ENCODE results near the gene GOLGA1. TPM values are rescaled to one million over a fixed set of nuclear protein-coding genes. Genes with fewer than 3 reads are reported as not detected.
"Not testable (repeated sequence)": the region's sequence is repeated elsewhere in the genome, so short reads cannot be mapped to it uniquely, and the experiment has no call there.

Gene GOLGA1
- total RNA-seq, 1 experiment from 2014 or later, result 14.2 TPM

- H3K9ac ChIP-seq (ENCODE audit: low read length); DNase-seq; H2AFZ ChIP-seq (ENCODE audit: low read length); H3K27me3 ChIP-seq (ENCODE audit: low read length); H3K4me3 ChIP-seq (ENCODE audit: low read length); H3K9me2 ChIP-seq (replicated peaks; ENCODE audit: insufficient read depth, low read length); H4K20me1 ChIP-seq (ENCODE audit: insufficient read depth, low read depth, low read length); H3K79me2 ChIP-seq (ENCODE audit: low read length); H3K36me3 ChIP-seq (ENCODE audit: insufficient read depth, low read length); H3K9me3 ChIP-seq (ENCODE audit: low read length); H3K4me2 ChIP-seq (ENCODE audit: low read depth, low read length, poor library complexity, severe bottlenecking): not testable (repeated sequence)
- Histone ChIP-seq H3K4me1 (ENCODE audit: low read length) (peaks cover 16% of the 10 kb centered on the region), H3K27ac (ENCODE audit: low read length) (peak overlapping the region; percentile 43; the same call in 1 of the 2 replicates)
Measured at GRCh38 chr9:124965775-124966568, 25.1 kb upstream of the GOLGA1 start.

- Histone ChIP-seq H3K9me3 (ENCODE audit: low read length) (no peaks in the 10 kb centered on the region), H4K20me1 (ENCODE audit: insufficient read depth, low read depth, low read length) (no peaks in the 10 kb centered on the region), H3K36me3 (ENCODE audit: insufficient read depth, low read length) (peaks cover 7% of the 10 kb centered on the region; the same call in 1 of the 2 replicates), H2AFZ (ENCODE audit: low read length) (peak overlapping the region; percentile 67; the same call in 1 of the 2 replicates), H3K9ac (ENCODE audit: low read length) (no peak overlapping the region), H3K27me3 (ENCODE audit: low read length) (no peaks in the 10 kb centered on the region), H3K79me2 (ENCODE audit: low read length) (no peaks in the 10 kb centered on the region), H3K4me2 (ENCODE audit: low read depth, low read length, poor library complexity, severe bottlenecking) (peak overlapping the region; percentile 45), H3K27ac (ENCODE audit: low read length) (peak overlapping the region; percentile 69), H3K9me2 (replicated peaks; ENCODE audit: insufficient read depth, low read length) (no peaks in the 10 kb centered on the region), H3K4me1 (ENCODE audit: low read length) (peaks cover 16% of the 10 kb centered on the region), H3K4me3 (ENCODE audit: low read length) (no peak overlapping the region)
- peak; percentile 53 for DNase-seq
Measured at GRCh38 chr9:124964604-124965003, 23.7 kb upstream of the GOLGA1 start.

GRCh38 chr9:124964056-124964455, 23.2 kb upstream of the GOLGA1 start:
- Histone ChIP-seq H2AFZ (ENCODE audit: low read length) (peak overlapping the region; percentile 67), H3K4me3 (ENCODE audit: low read length) (no peak overlapping the region; the same call in 1 of the 2 replicates)

GRCh38 chr9:124960409-124960752, 19.5 kb upstream of the GOLGA1 start:
- Histone ChIP-seq H2AFZ (ENCODE audit: low read length) (no peak overlapping the region), H3K9me3 (ENCODE audit: low read length) (no peaks in the 10 kb centered on the region), H3K4me1 (ENCODE audit: low read length) (peaks cover 16% of the 10 kb centered on the region), H3K27ac (ENCODE audit: low read length) (no peak overlapping the region), H3K36me3 (ENCODE audit: insufficient read depth, low read length) (peaks cover 7% of the 10 kb centered on the region; the same call in 1 of the 2 replicates), H3K4me3 (ENCODE audit: low read length) (no peak overlapping the region), H4K20me1 (ENCODE audit: insufficient read depth, low read depth, low read length) (no peaks in the 10 kb centered on the region), H3K4me2 (ENCODE audit: low read depth, low read length, poor library complexity, severe bottlenecking) (no peak overlapping the region), H3K9me2 (replicated peaks; ENCODE audit: insufficient read depth, low read length) (no peaks in the 10 kb centered on the region), H3K79me2 (ENCODE audit: low read length) (no peaks in the 10 kb centered on the region), H3K27me3 (ENCODE audit: low read length) (no peaks in the 10 kb centered on the region), H3K9ac (ENCODE audit: low read length) (no peak overlapping the region)
- no peak for DNase-seq

More at GRCh38 chr9:124964056-124964455, 23.2 kb upstream of the GOLGA1 start:
- Histone ChIP-seq H4K20me1 (ENCODE audit: insufficient read depth, low read depth, low read length) (no peaks in the 10 kb centered on the region), H3K4me2 (ENCODE audit: low read depth, low read length, poor library complexity, severe bottlenecking) (peak overlapping the region; percentile 45), H3K79me2 (ENCODE audit: low read length) (no peaks in the 10 kb centered on the region), H3K9ac (ENCODE audit: low read length) (peak overlapping the region; percentile 7; the same call in 1 of the 2 replicates), H3K36me3 (ENCODE audit: insufficient read depth, low read length) (peaks cover 7% of the 10 kb centered on the region; the same call in 1 of the 2 replicates), H3K27ac (ENCODE audit: low read length) (peak overlapping the region; percentile 69), H3K9me3 (ENCODE audit: low read length) (no peaks in the 10 kb centered on the region), H3K27me3 (ENCODE audit: low read length) (no peaks in the 10 kb centered on the region), H3K4me1 (ENCODE audit: low read length) (peaks cover 16% of the 10 kb centered on the region), H3K9me2 (replicated peaks; ENCODE audit: insufficient read depth, low read length) (no peaks in the 10 kb centered on the region)
- no peak for DNase-seq

GRCh38 chr9:124959671-124960408, 19.0 kb upstream of the GOLGA1 start:
- H3K27me3 ChIP-seq (ENCODE audit: low read length); H3K4me2 ChIP-seq (ENCODE audit: low read depth, low read length, poor library complexity, severe bottlenecking); H4K20me1 ChIP-seq (ENCODE audit: insufficient read depth, low read depth, low read length); H3K9me2 ChIP-seq (replicated peaks; ENCODE audit: insufficient read depth, low read length); H2AFZ ChIP-seq (ENCODE audit: low read length); H3K27ac ChIP-seq (ENCODE audit: low read length); H3K4me3 ChIP-seq (ENCODE audit: low read length); H3K9me3 ChIP-seq (ENCODE audit: low read length); H3K9ac ChIP-seq (ENCODE audit: low read length); DNase-seq; H3K79me2 ChIP-seq (ENCODE audit: low read length); H3K36me3 ChIP-seq (ENCODE audit: insufficient read depth, low read length): not testable (repeated sequence)
- peaks cover 15% of the 10 kb centered on the region for H3K4me1 ChIP-seq (ENCODE audit: low read length)

GRCh38 chr9:124954255-124954654, 13.4 kb upstream of the GOLGA1 start:
- no peak overlapping the region for H2AFZ ChIP-seq (ENCODE audit: low read length)
- peaks cover 12% of the 10 kb centered on the region for H3K4me1 ChIP-seq (ENCODE audit: low read length)
- H3K36me3 ChIP-seq (ENCODE audit: insufficient read depth, low read length), result no peaks in the 10 kb centered on the region
- no peak overlapping the region for H3K4me3 ChIP-seq (ENCODE audit: low read length)
- H3K9ac ChIP-seq (ENCODE audit: low read length), result no peak overlapping the region
- no peaks in the 10 kb centered on the region for H3K9me3 ChIP-seq (ENCODE audit: low read length)
- H3K27me3 ChIP-seq (ENCODE audit: low read length), result no peaks in the 10 kb centered on the region
- no peaks in the 10 kb centered on the region for H4K20me1 ChIP-seq (ENCODE audit: insufficient read depth, low read depth, low read length)
- H3K9me2 ChIP-seq (replicated peaks; ENCODE audit: insufficient read depth, low read length), result no peaks in the 10 kb centered on the region
- H3K79me2 ChIP-seq (ENCODE audit: low read length), result no peaks in the 10 kb centered on the region
- no peak overlapping the region for H3K4me2 ChIP-seq (ENCODE audit: low read depth, low read length, poor library complexity, severe bottlenecking)
- DNase-seq, result no peak
- H3K27ac ChIP-seq (ENCODE audit: low read length), result no peak overlapping the region

DNA sequence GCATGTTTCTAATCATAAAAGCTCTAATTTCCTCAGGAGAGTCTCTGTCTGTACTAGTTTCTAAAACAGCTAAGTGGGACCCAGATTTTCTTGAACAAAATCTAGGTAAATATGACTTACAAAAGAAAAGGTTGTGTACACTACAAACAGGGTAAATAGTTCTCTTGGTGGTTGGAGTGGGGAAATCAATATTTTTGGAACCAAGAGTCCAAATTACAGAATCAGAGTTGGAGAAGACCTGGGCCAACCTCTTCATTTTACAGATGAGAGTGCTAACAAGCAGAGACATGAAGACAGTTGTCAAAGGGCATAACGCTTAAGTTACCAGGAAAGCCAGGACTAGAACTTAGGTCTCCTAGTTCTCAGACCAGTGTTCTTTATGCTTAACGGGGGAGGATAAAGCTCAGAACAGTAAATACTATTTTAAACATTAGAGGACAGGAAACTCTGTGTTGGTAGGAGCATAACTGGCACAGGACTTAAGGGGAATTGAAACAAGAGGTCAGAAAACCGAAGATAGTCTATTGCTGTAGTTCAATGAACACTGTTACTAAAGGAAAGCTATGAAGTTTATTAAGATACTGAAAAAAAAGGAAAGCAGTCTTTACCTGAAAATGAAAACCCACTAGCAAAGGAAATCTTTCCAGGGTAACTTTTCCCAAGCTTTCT, 9.3 kb upstream of the GOLGA1 start:
- peaks cover 33% of the 10 kb centered on the region for H3K4me1 ChIP-seq (ENCODE audit: low read length)
- peak overlapping the region; percentile 30; the same call in 1 of the 2 replicates for H3K27ac ChIP-seq (ENCODE audit: low read length)
- no peak overlapping the region for H3K9ac ChIP-seq (ENCODE audit: low read length)
- DNase-seq, result no peak
- H3K9me2 ChIP-seq (replicated peaks; ENCODE audit: insufficient read depth, low read length), result no peaks in the 10 kb centered on the region
- no peaks in the 10 kb centered on the region for H3K36me3 ChIP-seq (ENCODE audit: insufficient read depth, low read length)
- no peaks in the 10 kb centered on the region for H3K9me3 ChIP-seq (ENCODE audit: low read length)
- 0 out of 2 replicates have a peak, but pooled peaks cover 4% of the 10 kb centered on the region for H3K79me2 ChIP-seq (ENCODE audit: low read length)
- no peak overlapping the region for H2AFZ ChIP-seq (ENCODE audit: low read length)
- H3K4me2 ChIP-seq (ENCODE audit: low read depth, low read length, poor library complexity, severe bottlenecking), result no peak overlapping the region
- H4K20me1 ChIP-seq (ENCODE audit: insufficient read depth, low read depth, low read length), result no peaks in the 10 kb centered on the region
- H3K27me3 ChIP-seq (ENCODE audit: low read length), result no peaks in the 10 kb centered on the region
- H3K4me3 ChIP-seq (ENCODE audit: low read length), result no peak overlapping the region

GRCh38 chr9:124949387-124949786, 8.5 kb upstream of the GOLGA1 start:
- H3K79me2 ChIP-seq (ENCODE audit: low read length), result 0 out of 2 replicates have a peak, but pooled peaks cover 4% of the 10 kb centered on the region
- H3K9me3 ChIP-seq (ENCODE audit: low read length), result no peaks in the 10 kb centered on the region
- DNase-seq, result no peak
- H4K20me1 ChIP-seq (ENCODE audit: insufficient read depth, low read depth, low read length), result no peaks in the 10 kb centered on the region
- no peak overlapping the region for H3K4me2 ChIP-seq (ENCODE audit: low read depth, low read length, poor library complexity, severe bottlenecking)
- H3K9me2 ChIP-seq (replicated peaks; ENCODE audit: insufficient read depth, low read length), result no peaks in the 10 kb centered on the region
- H2AFZ ChIP-seq (ENCODE audit: low read length), result no peak overlapping the region
- no peak overlapping the region for H3K9ac ChIP-seq (ENCODE audit: low read length)
- peaks cover 33% of the 10 kb centered on the region for H3K4me1 ChIP-seq (ENCODE audit: low read length)
- no peak overlapping the region for H3K27ac ChIP-seq (ENCODE audit: low read length)
- no peaks in the 10 kb centered on the region for H3K27me3 ChIP-seq (ENCODE audit: low read length)
- H3K4me3 ChIP-seq (ENCODE audit: low read length), result no peak overlapping the region
- H3K36me3 ChIP-seq (ENCODE audit: insufficient read depth, low read length), result no peaks in the 10 kb centered on the region
